Stimulated activated CD8-positive, alpha-beta memory T cell treated with anti-CD3 and anti-CD28 coated beads, Interleukin-4, amount 100 ng/mL, for 24 hours (primary cell): ENCODE measurements around the gene FST.

Experiments used
- DNase-seq: peaks from one replicate; pipeline ENCODE4 v3.0.0-alpha.2; 2020; ENCODE audit warnings: low read depth

FST gene

GRCh38 chr5:53480416-53481158 lies at the start of gene FST:
Gene FST (plus strand): TSS chr5:53480629. CDS start chr5:53480792, 163 bp downstream.
- DNase-seq = no peak

DNA sequence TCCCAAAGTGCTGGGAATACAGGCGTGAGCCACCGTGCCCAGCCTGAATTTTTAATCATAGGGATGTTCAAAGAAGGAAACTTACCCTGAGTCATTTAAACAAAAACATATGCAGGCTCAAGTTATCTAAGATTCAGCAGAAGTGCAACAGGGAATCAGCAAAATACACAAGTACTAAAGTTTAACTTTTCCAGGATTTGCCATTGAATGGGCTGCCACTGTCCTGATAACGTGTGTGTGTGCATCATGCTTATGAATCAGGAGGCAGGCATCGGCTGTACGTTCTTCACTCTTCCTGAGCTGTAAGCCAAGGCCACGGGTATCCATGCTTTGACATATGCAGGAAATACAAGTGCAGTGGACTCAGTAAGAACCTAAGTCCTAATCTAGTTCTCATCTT lies 48.8 kb upstream of the FST start:
- DNase-seq = no peak

DNA sequence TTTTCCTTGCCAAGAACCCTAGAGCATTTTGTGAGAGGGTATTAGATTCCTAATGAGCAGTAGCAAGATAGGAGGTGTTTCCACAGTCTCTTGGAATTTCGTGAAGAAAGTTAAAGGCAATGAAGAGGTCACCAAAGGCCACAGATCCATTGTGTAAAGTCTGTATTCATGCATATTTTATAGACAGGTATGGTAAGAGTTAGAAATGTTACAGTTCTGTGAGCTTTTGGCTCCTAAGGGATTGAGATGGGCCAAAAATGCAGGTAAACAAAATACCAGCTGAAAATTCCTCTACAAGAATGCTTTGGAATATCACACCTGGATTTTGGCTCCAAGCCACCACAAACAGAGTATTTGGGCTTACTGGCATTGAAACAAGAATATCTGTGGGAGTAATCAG lies 47.4 kb upstream of the FST start:
- DNase-seq = no peak

DNA sequence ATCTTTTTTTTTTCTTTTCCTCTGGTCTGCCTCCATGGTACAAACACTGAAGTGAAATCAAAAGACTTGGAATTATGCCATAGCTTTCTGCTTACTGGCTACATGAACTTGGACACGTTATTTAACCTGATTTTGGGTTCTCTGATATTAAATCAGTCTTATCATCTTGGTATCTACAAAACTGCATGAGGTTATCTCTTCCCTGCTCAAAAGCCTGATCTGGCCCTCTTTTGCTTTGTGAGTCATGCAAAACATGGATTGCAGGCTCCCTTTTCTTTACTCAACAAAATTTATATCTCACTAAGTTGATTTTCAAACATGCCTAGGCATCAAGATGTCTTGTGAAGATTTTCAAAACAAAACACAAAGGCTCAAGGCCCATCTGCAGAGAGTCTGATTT lies 45.9 kb upstream of the FST start:
- no peak for DNase-seq

GRCh38 chr5:53436480-53437191 lies 43.8 kb upstream of the FST start:
- DNase-seq = no peak

DNA sequence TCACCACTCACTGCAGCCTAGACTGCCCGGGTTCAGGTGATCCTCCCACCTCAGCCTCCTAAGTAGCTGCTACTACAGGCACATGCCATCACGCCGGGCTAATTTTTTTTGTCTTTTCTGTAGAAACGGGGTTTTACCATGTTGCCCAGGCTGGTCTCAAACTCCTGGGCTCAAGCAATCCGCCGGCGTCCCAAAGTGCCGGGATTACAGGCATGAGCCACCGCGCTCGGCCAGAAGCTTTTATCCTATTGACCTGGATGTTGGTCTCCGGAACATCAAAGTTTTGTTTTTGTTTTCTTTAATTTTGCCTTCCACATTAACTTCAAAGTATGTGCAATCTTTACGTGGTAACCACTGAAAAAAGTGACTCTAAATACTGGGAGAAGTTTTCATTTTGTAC lies 42.4 kb upstream of the FST start:
- DNase-seq = no peak

DNA sequence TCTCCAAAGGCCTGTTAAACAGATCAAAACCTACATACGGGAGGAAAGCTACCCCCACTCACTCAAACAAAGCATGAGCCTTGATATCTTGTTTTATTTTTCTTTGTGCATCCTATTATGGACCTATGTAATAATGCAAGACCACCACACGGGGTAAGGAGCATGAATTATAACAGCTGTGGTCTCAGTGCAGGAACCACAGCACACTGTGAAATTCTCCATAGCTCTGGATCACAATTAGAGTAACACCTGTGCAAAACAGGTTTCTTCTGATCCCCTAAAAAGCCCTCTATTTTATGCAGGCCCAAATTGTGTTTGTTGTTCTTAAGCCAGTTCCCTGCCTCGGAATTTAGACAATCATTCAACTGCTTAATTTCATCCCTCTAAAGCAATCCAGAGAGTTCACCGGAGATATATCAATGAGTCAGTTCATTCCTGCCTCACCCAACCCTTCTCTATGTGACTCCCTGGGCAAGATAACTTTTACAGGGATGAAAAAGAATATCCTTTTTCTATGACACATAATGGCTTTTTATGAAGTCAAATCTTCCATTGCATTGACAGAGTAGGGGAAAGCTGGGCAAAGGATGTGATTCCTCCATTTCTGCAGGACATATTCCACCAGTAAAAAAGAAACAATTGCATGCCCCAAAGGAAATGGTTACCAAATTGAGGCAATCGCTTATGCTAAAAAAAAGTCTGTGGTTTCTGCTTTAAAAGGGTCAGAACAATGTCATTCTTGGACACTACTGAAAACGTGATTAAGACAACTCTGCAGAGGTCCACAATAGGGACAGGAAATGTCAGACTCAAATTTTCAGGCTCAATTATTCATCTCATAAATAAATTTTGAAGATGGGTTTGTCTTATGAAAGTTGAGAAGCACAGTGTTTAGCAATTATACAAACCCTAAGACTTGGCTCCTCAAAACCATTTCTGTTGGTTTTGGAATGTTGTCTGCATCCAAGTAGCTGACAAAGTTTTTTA lies 41.6 kb upstream of the FST start:
- DNase-seq = no peak

DNA sequence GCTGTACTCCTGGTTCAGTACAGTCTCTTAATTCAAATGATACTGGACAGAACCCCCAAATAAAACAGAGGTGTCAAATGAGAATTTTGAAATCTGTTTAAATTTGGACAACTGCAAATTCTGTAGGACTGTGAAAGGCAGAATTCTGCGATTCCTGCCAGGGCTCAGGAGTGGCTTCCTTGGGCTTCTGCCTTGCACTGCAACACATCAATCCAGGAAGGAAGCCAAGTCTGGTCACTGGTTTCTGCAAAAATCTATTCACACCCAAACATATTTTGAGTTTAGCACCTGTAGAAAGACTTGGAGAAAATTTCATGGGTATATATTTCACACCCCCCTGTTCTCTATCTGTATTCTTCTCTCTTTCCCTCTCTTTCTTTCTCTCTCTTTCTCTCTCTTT lies 37.5 kb upstream of the FST start:
- no peak for DNase-seq

DNA sequence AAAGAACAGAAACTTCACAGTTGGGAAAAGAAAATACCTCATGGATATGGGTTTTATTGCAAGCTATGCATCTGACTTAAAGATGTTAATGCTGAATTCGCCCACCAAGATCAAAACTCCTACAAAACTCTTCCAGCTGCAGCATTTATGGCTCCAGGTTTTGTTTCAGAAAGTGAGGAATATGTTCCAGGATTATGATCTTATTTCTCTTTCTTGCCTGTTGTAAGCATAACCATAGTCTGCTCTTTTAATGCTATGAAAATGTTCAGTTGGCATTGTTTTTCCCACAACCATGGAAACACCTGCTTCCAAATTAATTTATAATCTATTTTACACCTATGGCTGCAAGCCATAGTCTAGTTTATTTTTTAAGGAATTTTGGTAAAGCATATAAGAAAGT lies 34.9 kb upstream of the FST start:
- DNase-seq = no peak

- no peak for DNase-seq
Measured at GRCh38 chr5:53446908-53447307, 33.5 kb upstream of the FST start.

- DNase-seq = no peak
Measured at GRCh38 chr5:53448851-53449250, 31.6 kb upstream of the FST start.

DNA sequence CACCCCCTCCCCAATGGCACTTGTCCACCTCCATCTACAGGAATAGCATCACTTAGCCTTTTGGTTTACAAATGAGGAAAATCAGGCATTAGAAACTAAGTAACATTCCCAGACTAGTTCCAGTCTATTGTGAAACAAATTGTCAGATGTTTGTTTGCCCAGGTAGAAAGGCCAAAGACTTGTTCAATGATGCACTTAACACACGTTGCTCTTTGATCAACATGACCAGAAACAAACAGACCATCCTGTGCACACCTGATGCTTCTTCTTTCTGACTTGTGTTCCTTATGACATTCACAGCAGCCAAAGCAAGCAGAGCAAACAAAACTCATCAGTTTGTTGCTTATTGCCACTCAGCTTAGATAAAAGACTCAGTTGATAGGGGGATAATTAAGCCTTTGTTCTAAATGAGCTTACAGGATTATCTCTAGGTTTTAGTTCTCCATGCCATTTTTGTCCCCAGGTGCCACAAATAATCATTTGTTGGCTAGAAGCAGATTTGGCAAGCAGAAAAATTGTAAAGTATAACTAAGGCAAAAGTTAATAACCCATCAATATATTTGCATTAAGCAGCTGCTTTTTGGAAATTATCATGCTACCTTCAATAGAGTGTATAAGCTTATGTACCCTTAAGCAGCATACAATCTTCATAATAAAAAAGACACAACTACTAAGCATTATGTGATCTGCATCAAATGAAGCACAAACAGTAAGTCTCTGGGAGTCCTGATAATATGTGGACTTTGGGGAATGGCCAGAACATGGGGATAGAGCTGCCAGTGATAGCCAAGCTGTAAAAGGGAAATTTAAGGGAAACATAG lies 26.3 kb upstream of the FST start:
- no peak for DNase-seq

GRCh38 chr5:53454719-53455000 lies 25.8 kb upstream of the FST start:
- no peak for DNase-seq

DNA sequence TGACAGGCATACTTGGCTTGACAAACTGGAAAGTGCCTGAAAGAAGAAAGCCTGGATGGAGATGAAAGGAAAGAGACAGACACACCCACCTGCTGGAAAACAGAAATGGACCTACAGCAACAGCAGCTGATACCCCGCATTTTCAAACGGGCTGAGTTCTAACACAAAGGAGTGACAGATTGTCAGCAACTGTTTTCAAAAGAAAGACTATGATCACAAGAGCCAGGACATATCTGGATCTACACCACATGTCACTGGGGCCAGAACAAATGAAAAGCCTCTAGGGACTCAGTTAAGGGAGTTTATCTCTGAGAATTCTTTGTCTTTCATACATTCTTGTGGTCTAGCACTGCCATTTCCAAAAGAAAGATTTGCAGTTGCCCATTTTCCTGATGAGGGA lies 24.1 kb upstream of the FST start:
- DNase-seq = no peak

GRCh38 chr5:53463909-53464621 lies 16.4 kb upstream of the FST start:
- no peak for DNase-seq

GRCh38 chr5:53464722-53465121 lies 15.7 kb upstream of the FST start:
- no peak for DNase-seq

DNA sequence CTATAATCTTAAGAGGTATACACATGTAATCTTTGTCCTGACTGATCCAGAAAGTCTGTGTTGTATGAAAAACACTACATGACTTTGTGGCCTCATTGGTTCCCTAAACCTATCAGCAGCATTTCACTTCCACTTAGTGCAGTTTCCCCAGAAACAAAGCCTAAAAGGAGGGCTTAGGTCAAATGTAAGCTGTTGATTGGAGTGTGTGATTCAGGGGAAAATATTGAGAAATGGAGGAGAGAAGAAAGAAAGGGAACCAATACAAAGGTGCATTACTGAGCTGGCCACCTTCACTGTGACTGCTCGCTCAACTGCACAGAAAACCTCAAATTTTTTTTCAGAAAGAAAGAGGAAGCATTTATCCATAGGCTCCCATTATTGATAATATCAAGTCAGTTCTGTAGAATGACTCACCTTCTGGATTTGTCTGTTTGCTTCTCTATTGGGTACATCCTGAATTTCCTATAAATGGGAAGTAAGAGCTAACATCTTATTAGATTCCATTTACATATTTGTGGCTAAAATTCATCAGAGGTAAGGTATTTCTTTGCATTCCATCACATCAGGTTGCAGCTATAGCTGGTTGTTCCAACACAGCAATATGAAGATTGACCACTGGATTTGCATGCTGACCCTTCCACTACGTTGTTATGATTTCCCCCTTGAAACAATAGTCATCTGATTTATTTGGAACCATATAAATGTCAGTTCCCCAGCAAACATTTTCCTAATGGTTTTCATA lies 10.3 kb upstream of the FST start:
- no peak for DNase-seq

- DNase-seq = no peak
Measured at GRCh38 chr5:53472279-53472678, 8.2 kb upstream of the FST start.

- DNase-seq = no peak
Measured at GRCh38 chr5:53472720-53473510, 7.5 kb upstream of the FST start.

- DNase-seq = no peak
Measured at GRCh38 chr5:53473633-53474032, 6.8 kb upstream of the FST start.
